GM13977 (cell line): ENCODE data around the gene PGM1.
"Not testable (repeated sequence)": the region's sequence is repeated elsewhere in the genome, so short reads cannot be mapped to it uniquely, and the experiment has no call there.

ENCODE experiments used
- DNase-seq: peaks from one replicate; pipeline ENCODE4 v3.0.0; 2012; ENCODE audit warnings: low spot score
- in situ Hi-C: fragments of 300-500 bp; cut with MboI; formaldehyde crosslinking; loops from one replicate; pipeline ENCODE4 v1.12.0; 2022; ENCODE audit warnings: low sequenced_read_pairs, low pct_unique_long_range_greater_than_20kb, mixed read lengths, inconsistent platforms; ENCODE audit not compliant: unreplicated experiment
- TF ChIP-seq, protein P1 (sequence below): IDR thresholded peaks from 2 replicates; pipeline ENCODE4 v1.5.1; 2012; ENCODE audit warnings: mild to moderate bottlenecking, control low read depth; ENCODE audit not compliant: insufficient read depth; ENCODE audit errors: extremely low read depth, missing control alignments

PGM1 gene

DNA sequence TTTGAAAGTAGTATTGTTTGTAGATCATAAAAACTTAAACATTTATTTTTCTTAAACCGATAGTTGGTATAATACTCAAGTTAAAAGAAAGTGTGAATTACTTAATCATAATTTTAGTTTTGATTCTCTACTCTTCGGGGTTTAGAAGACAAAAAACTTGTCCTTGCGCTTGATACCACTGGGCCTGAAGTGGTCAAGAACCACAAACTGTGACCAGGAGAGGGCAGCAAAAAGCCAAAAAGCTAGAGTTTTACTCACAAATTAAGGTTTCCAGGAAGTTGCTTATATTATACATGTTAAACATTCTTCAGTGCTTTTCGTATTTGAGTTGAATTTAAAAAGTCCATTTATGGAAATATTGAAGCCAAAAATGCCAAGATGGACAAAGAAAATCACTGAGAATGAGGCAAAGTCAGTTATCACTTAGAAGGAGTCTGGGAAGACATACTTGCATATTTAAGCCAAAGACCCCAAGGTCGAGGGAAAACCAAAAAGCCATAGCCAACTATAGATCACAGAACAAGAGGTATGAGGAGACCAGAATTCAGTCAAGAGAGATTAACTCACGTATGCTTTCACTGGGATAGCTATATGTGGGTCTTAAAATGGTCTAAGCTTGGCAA lies 35.7 kb upstream of the PGM1 start:
- TF ChIP-seq, protein P1, sequence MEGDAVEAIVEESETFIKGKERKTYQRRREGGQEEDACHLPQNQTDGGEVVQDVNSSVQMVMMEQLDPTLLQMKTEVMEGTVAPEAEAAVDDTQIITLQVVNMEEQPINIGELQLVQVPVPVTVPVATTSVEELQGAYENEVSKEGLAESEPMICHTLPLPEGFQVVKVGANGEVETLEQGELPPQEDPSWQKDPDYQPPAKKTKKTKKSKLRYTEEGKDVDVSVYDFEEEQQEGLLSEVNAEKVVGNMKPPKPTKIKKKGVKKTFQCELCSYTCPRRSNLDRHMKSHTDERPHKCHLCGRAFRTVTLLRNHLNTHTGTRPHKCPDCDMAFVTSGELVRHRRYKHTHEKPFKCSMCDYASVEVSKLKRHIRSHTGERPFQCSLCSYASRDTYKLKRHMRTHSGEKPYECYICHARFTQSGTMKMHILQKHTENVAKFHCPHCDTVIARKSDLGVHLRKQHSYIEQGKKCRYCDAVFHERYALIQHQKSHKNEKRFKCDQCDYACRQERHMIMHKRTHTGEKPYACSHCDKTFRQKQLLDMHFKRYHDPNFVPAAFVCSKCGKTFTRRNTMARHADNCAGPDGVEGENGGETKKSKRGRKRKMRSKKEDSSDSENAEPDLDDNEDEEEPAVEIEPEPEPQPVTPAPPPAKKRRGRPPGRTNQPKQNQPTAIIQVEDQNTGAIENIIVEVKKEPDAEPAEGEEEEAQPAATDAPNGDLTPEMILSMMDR, result peak; percentile 59
- DNase-seq, result peak; percentile 14
- in situ Hi-C loops, result no loop called here

DNA sequence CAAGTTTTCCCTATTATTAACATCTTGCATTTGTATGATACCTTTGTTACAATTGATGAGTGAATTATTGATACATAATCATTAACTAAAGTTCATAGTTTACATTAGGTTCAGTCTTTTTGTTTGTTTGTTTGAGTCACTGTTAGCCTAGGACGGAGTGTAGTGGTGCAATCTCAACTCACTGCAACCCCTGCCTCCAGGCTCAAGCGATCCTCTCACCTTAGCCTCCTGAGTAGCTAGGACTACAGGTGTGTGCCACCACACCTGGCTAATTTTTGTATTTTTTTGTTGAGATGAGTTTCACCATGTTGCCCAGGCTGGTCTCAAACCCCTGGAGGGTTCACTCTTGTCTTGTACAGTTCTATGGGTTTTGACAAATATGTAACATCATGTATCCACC lies 33.9 kb upstream of the PGM1 start:
- TF ChIP-seq, protein P1, result no peak
- no peak for DNase-seq
- in situ Hi-C loops, result no loop called here

- DNase-seq, result no peak
- TF ChIP-seq, protein P1, result no peak
- in situ Hi-C loops, result no loop called here
Measured at GRCh38 chr1:63563745-63564144, 29.5 kb upstream of the PGM1 start.

DNA sequence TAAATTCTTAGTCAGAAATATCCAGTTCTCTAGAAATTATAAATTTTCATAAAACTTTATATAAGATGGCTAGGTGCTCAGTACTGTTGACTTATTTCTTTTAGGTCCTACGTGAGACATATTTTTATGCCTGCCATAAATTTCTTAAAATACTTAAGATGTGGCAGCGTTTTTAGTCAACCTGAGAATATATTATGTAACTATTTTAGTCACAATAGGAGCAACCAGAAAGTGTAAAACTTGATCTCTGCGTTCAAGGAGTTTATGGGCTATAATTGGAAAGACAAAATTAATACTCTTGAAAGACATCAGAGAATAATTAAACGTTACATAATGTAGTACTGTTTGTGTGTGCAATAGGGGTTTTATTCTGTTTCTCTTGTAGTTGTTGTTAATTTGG lies 24.1 kb upstream of the PGM1 start:
- TF ChIP-seq, protein P1, result no peak
- DNase-seq, result no peak
- in situ Hi-C loops, result no loop called here

GRCh38 chr1:63569640-63570316 lies 23.4 kb upstream of the PGM1 start:
- no peak for DNase-seq
- in situ Hi-C loops, result no loop called here
- TF ChIP-seq, protein P1, result no peak

GRCh38 chr1:63572686-63573085 lies 20.5 kb upstream of the PGM1 start:
- in situ Hi-C loops, DNase-seq: not testable (repeated sequence)

DNA sequence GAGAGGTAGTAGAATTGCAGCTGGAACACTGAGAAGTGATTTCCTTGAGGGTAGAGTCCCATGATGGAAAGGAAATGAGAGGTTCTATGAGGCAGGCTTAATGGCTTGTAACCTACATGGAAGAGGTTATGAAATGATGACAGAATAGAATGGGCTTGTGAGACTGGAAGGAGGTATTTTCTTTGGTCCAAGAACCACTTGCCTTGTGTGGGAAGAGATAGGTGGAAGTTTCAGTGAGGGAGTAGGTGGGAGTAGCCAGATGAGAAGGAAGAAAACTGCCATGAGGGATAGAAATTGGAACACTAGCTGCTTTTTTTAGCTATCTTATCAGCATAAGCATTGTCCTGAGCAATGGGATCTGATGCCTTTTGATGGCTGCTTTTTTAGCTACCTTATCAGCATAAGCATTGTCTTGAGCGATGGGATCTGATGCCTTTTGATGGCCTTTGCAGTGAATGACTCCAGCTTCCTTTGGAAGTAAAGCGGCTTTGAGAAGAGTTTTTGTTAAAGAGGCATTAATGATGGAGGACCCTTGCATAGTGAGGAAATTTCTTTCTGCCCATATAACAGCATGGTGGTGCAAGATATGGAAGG lies 18.9 kb upstream of the PGM1 start:
- in situ Hi-C loops, DNase-seq: not testable (repeated sequence)
